K562 (cell line): ENCODE data around the gene HSF4. TPM values are rescaled to one million over a fixed set of nuclear protein-coding genes. Genes with fewer than 3 reads are reported as not detected.

ENCODE experiments used
- ATAC-seq: fragments of 200-7000 bp; cut with Tn5 transposase; 3 replicates; pipeline ENCODE4 v1.9.1; 2020; ENCODE audit warnings: moderate library complexity
- BruUV-seq: library from RNA; stranded (reverse); fragments of 400-500 nt; replicated peaks from 2 replicates; lab custom pipeline; 2021; lab: Mats Ljungman, UMichigan
- CTCF ChIA-PET: fragments of 300-600 bp; formaldehyde crosslinking; extraction: SDS; loops from one replicate; lab custom pipeline; 2021; ENCODE audit warnings: low intra/inter-chr PET ratio; lab: Yijun Ruan, JAX
- POLR2A ChIA-PET: fragments of 300-600, 350-650 bp; sonication (Branson Sonifier 250); formaldehyde crosslinking; extraction: SDS; loops from one replicate; lab custom pipeline; 2021; ENCODE audit warnings: antibody characterized with exemption, inconsistent platforms; lab: Yijun Ruan, JAX
- DNase-seq, 4 experiments: peaks; one replicate each; pipeline versions ENCODE4 v3.0.0 to v3.0.0-alpha.2; 2011 to 2018; ENCODE audit warnings: low spot score in 3 of 4, mixed read lengths in 3 of 4; ENCODE audit errors: extremely low read depth in 1 of 4
- FAIRE-seq: peaks from 2 replicates; lab custom pipeline; 2011; peaks lifted over from hg19 to GRCh38; lab: Jason Lieb, UNC
- H2AFZ ChIP-seq: 2 replicates; pipeline ENCODE4 v1.6.0; 2011; ENCODE audit warnings: low read depth, low read length, control low read depth, inconsistent platforms
- H3K27ac ChIP-seq: fragments of 200-600 bp; 3 replicates; pipeline ENCODE4 v1.8.0; 2011; ENCODE audit warnings: low read depth, mild to moderate bottlenecking, control low read depth, inconsistent platforms, low read length, moderate library complexity, mixed read lengths; ENCODE audit errors: extremely low read depth
- H3K27me3 ChIP-seq, 2 experiments: fragments of 300-600 bp in 1 of 2; 2 replicates in 1 of 2; 3 replicates in 1 of 2; pipeline versions ENCODE4 v1.6.0 to v1.8.0; 2011; ENCODE audit warnings: inconsistent platforms in 2 of 2, low read length in 2 of 2, mild to moderate bottlenecking in 1 of 2, mixed read lengths in 1 of 2, moderate library complexity in 1 of 2; ENCODE audit not compliant: control insufficient read depth in 2 of 2, insufficient read depth in 2 of 2
- H3K36me3 ChIP-seq: fragments of 300-600 bp; 3 replicates; pipeline ENCODE4 v1.8.0; 2011; ENCODE audit warnings: mild to moderate bottlenecking, low read length, inconsistent platforms; ENCODE audit not compliant: control insufficient read depth, insufficient read depth
- H3K4me1 ChIP-seq, 2 experiments: fragments of 200-600 bp in 1 of 2; replicated peaks in 1 of 2; 2 replicates in 1 of 2; 3 replicates in 1 of 2; pipeline versions ENCODE4 v1.5.1 to v1.8.0; 2011; ENCODE audit warnings: inconsistent platforms in 2 of 2, low read length in 2 of 2, mild to moderate bottlenecking in 1 of 2, mixed read lengths in 1 of 2, moderate library complexity in 1 of 2; ENCODE audit not compliant: control insufficient read depth in 2 of 2, insufficient read depth in 2 of 2
- H3K4me2 ChIP-seq: 2 replicates; pipeline ENCODE4 v1.6.1; 2011; ENCODE audit warnings: low read length, control low read depth, inconsistent platforms, mixed read lengths; ENCODE audit not compliant: insufficient read depth
- H3K4me3 ChIP-seq: fragments of 200-600 bp; sonication (generic), shearing (Covaris generic); 2 replicates; pipeline ENCODE4 v1.5.1; 2016; ENCODE audit warnings: control low read depth, inconsistent platforms
- H3K79me2 ChIP-seq: fragments of 200-600 bp; 3 replicates; pipeline ENCODE4 v1.8.0; 2011; ENCODE audit warnings: low read length, inconsistent platforms; ENCODE audit not compliant: control insufficient read depth, insufficient read depth
- H3K9ac ChIP-seq, 2 experiments: 2 replicates each; pipeline versions ENCODE4 v1.6.0 to v1.6.1; 2011; ENCODE audit warnings: low read depth in 2 of 2, low read length in 2 of 2, control low read depth in 1 of 2, inconsistent platforms in 1 of 2, mild to moderate bottlenecking in 1 of 2, mixed read lengths in 1 of 2; ENCODE audit not compliant: insufficient read depth in 1 of 2
- H3K9me1 ChIP-seq: one replicate; pipeline ENCODE4 v1.6.0; 2011; ENCODE audit warnings: inconsistent platforms, mild to moderate bottlenecking, low read length, moderate library complexity; ENCODE audit not compliant: control insufficient read depth, insufficient read depth
- H3K9me3 ChIP-seq: replicated peaks from 2 replicates; pipeline ENCODE4 v1.5.1; 2011; ENCODE audit warnings: low read depth, low read length, inconsistent platforms; ENCODE audit not compliant: control insufficient read depth, insufficient read depth
- H4K20me1 ChIP-seq: replicated peaks from 2 replicates; pipeline ENCODE4 v1.6.1; 2011; ENCODE audit warnings: low read length, inconsistent platforms, mixed read lengths; ENCODE audit not compliant: control insufficient read depth, insufficient read depth
- CBX1 ChIP-seq: sonication (generic); IDR thresholded peaks from 2 replicates; pipeline ENCODE4 v1.6.1; 2016; ENCODE audit warnings: antibody characterized with exemption, low read depth, mild to moderate bottlenecking
- E4F1 ChIP-seq: fragments of 250-450 bp; sonication (Bioruptor Pico); IDR thresholded peaks from 2 replicates; pipeline ENCODE4 v1.5.0; 2021; ENCODE audit warnings: mild to moderate bottlenecking, borderline replicate concordance
- WGBS: fragments of 100-300 bp; shearing (Covaris generic); methylation state at CpG from one replicate; pipeline ENCODE4 v1.1.6; 2016; ENCODE audit warnings: low coverage, mixed read lengths; ENCODE audit not compliant: insufficient coverage; ENCODE audit errors: missing lambda C conversion rate; 5-methylcytosine and 5-hydroxymethylcytosine counted together
- in situ Hi-C: fragments of 300-500 bp; cut with MboI; formaldehyde crosslinking; loops from 4 replicates; pipeline ENCODE4 v1.15.0; 2018; ENCODE audit warnings: inconsistent platforms, mixed read lengths
- intact Hi-C: fragments of 100-400 bp; cut with micrococcal nuclease; formaldehyde crosslinking; loops from 2 replicates; pipeline ENCODE4 v1.14.2; 2022
- polyA plus RNA-seq, 8 experiments: library from polyadenylated mRNA; depleted of rRNA in 4 of 8; stranded (reverse) in 5 of 8; unstranded in 3 of 8; fragments of >200 nt; fragmentation: Nextera tagmentation in 2 of 8; fragmentation: Illumina TruSeq in 1 of 8; extraction: Ambion mirVana in 2 of 8; extraction: Trizol in 1 of 8; gene quantifications; 2 replicates each; pipeline versions ENCODE4 v1.2.1 to v1.2.3, GENCODE V29; 2011 to 2014; ENCODE audit warnings: inconsistent platforms in 1 of 8, missing spikeins in 1 of 8
- total RNA-seq, 7 experiments: library from RNA; depleted of rRNA in 6 of 7; stranded (reverse); fragments of >200 nt in 6 of 7; fragmentation: Illumina TruSeq in 2 of 7; extraction: Trizol in 2 of 7; gene quantifications; 2 replicates each; pipeline versions ENCODE4 v1.2.1 to v1.2.3, GENCODE V29; 2011 to 2021; ENCODE audit warnings: low replicate concordance in 1 of 7

The HSF4 gene
- total and polyA plus RNA-seq, 9 of the 15 experiments (the other 6 are each of a cell fraction or from before 2014, with no cell fraction given), result 0.50 to 35.4 (median 8.8) TPM; not detected in 1

GRCh38 chr16:67185651-67186134 lies 21.1 kb downstream of the HSF4 start (continued):
- TF ChIP-seq E4F1, result no peak

- Histone ChIP-seq H3K36me3 (no peaks in the 10 kb centered on the region), H4K20me1 (peaks cover 11% of the 10 kb centered on the region), H3K9me1 (no peaks in the 10 kb centered on the region), H3K79me2 (peaks cover 17% of the 10 kb centered on the region), H3K27me3 (no peaks in the 10 kb centered on the region), H3K27ac (no peak overlapping the region), H2AFZ (no peak overlapping the region), H3K4me2 (no peak overlapping the region), H3K9ac (no peak overlapping the region), H3K4me1 (peaks cover 32 to 52% of the 10 kb centered on the region in 2 experiments), H3K9me3 (no peaks in the 10 kb centered on the region), H3K4me3 (no peak overlapping the region)
- no peak for DNase-seq
- no peak for TF ChIP-seq CBX1
- ChIA-PET CTCF (no interaction called here), POLR2A (no interaction called here)
- 0% methylated on average over 4 of the region's 5 CpGs for WGBS
- intact Hi-C loops, result loop anchor here (10.0 kb wide), 2 partner anchors 172 to 232 kb away; no protein-coding TSS in a partner anchor
- no peak for ATAC-seq
- in situ Hi-C loops, result no loop called here
- FAIRE-seq, result no peak
- no TSS peak for BruUV-seq
These were observed 22.0 kb downstream of the HSF4 start for GRCh38 chr16:67186550-67186950.
